Nephron progenitor cell (in vitro differentiated cells): ENCODE data around the gene TTLL3.
"Not testable (repeated sequence)": the region's sequence is repeated elsewhere in the genome, so short reads cannot be mapped to it uniquely, and the experiment has no call there.

Experiments used
- DNase-seq: peaks from one replicate; pipeline ENCODE4 v3.0.0; 2021
- H3K27ac Mint-ChIP-seq: 2 replicates; pipeline ENCODE4 v1.8.0; 2021; ENCODE audit warnings: mild to moderate bottlenecking, moderate library complexity, mixed read lengths
- H3K27me3 Mint-ChIP-seq: 2 replicates; pipeline ENCODE4 v1.8.0; 2021; ENCODE audit warnings: mild to moderate bottlenecking, low read depth, mixed read lengths; ENCODE audit not compliant: poor library complexity
- H3K36me3 Mint-ChIP-seq: 2 replicates; pipeline ENCODE4 v1.8.0; 2021; ENCODE audit warnings: low read depth, mixed read lengths
- H3K4me1 Mint-ChIP-seq: 2 replicates; pipeline ENCODE4 v1.8.0; 2021; ENCODE audit warnings: mixed read lengths
- H3K4me3 Mint-ChIP-seq: 2 replicates; pipeline ENCODE4 v1.8.0; 2021; ENCODE audit warnings: mild to moderate bottlenecking, moderate library complexity, mixed read lengths
- H3K9me3 Mint-ChIP-seq: 2 replicates; pipeline ENCODE4 v1.8.0; 2021; ENCODE audit warnings: mild to moderate bottlenecking, moderate library complexity, mixed read lengths
- CTCF ChIP-seq: fragments of 200-600 bp; sonication (generic); IDR thresholded peaks from 2 replicates; pipeline ENCODE4 v1.5.0; 2021; ENCODE audit warnings: antibody characterized with exemption

TTLL3 gene

DNA sequence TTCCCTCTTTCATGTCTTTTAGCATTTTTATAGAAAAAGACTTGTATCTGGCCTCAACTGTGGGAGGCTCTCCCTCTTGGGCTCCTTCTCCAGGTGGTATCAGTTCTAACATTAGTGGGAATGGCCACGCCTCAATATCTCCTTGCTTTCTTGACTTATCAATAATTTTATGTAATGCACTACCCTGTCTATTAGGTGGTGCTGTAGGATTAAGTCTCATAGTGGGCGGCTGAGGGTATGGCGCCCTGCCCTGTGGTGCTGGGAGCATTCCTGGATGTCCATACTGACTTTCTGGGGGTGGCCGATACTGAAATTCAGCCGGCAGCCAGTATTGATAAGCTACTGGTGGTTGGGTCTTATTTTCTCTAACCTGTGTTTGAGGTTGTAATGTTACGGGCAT, 42.5 kb downstream of the TTLL3 start:
- DNase-seq: no peak
- Mint-ChIP-seq H3K9me3 (no peaks in the 10 kb centered on the region), H3K4me1 (peaks cover 20% of the 10 kb centered on the region), H3K4me3 (no peak overlapping the region), H3K36me3 (no peaks in the 10 kb centered on the region), H3K27me3 (peaks cover 32% of the 10 kb centered on the region), H3K27ac (no peak overlapping the region)
- no peak for TF ChIP-seq CTCF

DNA sequence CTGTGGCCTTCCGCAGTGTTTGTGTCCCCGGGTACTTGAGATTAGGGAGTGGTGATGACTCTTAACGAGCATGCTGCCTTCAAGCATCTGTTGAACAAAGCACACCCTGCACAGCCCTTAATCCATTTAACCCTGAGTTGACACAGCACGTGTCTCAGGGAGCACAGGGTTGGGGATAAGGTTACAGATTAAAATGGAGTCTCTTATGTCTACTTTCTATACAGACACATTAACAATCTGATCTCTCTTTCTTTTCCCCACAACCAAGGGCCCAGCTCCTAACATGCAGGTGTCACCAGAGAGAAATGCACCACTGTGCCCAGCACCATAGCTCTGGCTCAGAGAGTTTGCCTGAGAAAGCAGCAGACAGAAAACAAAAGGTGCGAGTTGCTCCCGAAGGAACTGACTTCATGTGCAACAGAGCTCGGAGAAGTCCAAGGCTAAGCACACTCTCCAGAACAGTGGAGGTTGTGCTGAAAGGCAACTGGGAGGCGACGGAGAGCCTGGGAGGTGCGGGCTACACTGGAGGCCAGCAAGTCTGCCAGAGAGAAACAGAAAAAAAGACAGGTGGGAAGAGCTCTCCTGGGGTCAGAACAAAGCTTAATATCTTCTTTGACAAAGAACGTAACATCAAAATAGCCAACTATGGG, 44.4 kb downstream of the TTLL3 start:
- H3K36me3 Mint-ChIP-seq, H3K4me3 Mint-ChIP-seq, H3K9me3 Mint-ChIP-seq, DNase-seq: not testable (repeated sequence)
- Mint-ChIP-seq H3K27ac (peak overlapping the region; percentile 85), H3K4me1 (peaks cover 21% of the 10 kb centered on the region), H3K27me3 (peaks cover 27% of the 10 kb centered on the region)

GRCh38 chr3:9855594-9855993, 45.5 kb downstream of the TTLL3 start:
- Mint-ChIP-seq H3K9me3 (no peaks in the 10 kb centered on the region), H3K36me3 (no peaks in the 10 kb centered on the region), H3K27me3 (peaks cover 20% of the 10 kb centered on the region), H3K27ac (no peak overlapping the region), H3K4me3 (no peak overlapping the region), H3K4me1 (peaks cover 21% of the 10 kb centered on the region)
- DNase-seq: no peak
- no peak for TF ChIP-seq CTCF

DNA sequence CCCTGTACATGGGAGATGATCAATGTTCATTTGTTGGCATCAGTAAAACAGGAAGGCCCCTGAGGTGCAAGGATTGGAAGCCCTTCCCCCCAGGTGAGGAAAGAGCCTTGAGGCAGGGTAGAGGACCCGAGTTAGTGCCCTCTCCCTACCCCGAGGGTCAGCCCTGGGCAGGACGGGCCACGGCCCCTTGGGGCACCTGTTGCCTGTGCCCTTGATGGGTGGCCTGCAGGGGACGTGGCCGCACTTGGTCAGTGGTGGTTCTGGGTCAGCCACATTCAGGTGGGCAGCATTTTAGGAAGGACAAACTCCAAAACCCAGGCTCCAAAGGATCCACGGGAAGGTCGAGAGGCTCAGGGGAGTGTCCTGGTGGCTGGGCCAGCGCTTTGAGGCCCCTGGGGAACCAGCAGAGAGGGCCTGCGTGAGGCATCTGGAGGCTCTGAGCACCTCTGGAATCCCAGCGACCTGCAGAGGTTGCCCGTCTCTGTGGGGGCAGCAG, 49.5 kb downstream of the TTLL3 start:
- Mint-ChIP-seq H3K36me3 (no peaks in the 10 kb centered on the region), H3K4me1 (peaks cover 27% of the 10 kb centered on the region), H3K27me3 (peaks cover 4% of the 10 kb centered on the region), H3K9me3 (no peaks in the 10 kb centered on the region), H3K27ac (no peak overlapping the region), H3K4me3 (no peak overlapping the region)
- DNase-seq: no peak
- no peak for TF ChIP-seq CTCF

DNA sequence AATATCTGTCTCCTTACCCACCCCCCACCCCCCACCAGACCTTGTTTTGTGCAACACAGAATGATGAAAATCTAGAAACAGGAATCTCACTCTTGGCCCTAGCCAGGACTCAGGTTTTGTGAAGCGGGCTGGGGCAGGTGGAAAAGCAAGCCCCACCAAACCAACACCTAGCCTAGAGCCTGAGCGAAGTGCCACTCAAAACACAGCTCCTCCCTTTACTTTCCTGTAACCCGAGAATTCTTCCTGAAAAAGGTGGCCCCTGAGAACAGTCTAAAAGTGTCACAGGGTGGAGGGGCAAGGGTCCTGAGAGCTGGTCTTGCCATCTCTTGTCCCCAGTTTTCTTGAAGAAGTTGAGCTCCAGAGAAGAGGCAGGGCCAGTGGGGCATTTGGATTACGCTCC, 51.1 kb downstream of the TTLL3 start:
- H3K27me3 Mint-ChIP-seq: peaks cover 9% of the 10 kb centered on the region
- peaks cover 24% of the 10 kb centered on the region for H3K4me1 Mint-ChIP-seq
- no peak for DNase-seq
- H3K4me3 Mint-ChIP-seq: no peak overlapping the region
- H3K36me3 Mint-ChIP-seq: no peaks in the 10 kb centered on the region
- H3K27ac Mint-ChIP-seq: no peak overlapping the region
- H3K9me3 Mint-ChIP-seq: no peaks in the 10 kb centered on the region
- no peak for TF ChIP-seq CTCF

DNA sequence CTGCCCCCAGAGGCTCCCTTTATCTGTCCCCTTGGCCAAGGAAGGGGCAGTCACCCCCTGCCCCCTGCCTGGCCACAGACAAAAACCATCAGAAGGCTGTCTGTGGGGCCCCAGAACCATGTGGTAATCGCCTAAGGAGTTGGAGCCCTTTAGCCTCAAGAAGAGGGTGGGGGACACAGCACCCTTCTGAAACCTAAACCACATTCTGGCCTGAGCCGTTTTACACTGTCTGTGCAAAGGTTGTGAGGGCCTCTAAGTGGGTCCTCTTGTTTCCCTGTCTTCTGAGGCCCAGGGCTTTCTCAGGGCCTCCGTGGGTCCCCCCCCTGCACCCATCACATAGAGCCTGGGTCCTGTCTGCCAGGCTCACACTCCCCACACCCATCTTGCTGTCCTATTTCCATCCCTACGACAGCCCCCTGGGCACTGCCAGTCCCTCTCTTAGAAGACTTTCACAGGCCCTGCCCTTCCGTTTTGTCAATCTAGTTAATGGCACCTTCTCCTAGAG, 51.6 kb downstream of the TTLL3 start:
- no peak for DNase-seq
- Mint-ChIP-seq H3K27me3 (peaks cover 12% of the 10 kb centered on the region), H3K4me3 (peak overlapping the region; percentile 58), H3K36me3 (no peaks in the 10 kb centered on the region), H3K9me3 (no peaks in the 10 kb centered on the region), H3K27ac (no peak overlapping the region), H3K4me1 (peaks cover 24% of the 10 kb centered on the region)
- TF ChIP-seq CTCF: no peak
